Panc1 (cell line): ENCODE data around the gene PRKCZ.

Experiments
- POLR2AphosphoS5 ChIP-seq: IDR thresholded peaks from 2 replicates; pipeline ENCODE4 v1.6.1; 2012; ENCODE audit warnings: mild to moderate bottlenecking, low read depth, low read length, moderate library complexity
- SIN3A ChIP-seq: IDR thresholded peaks from 2 replicates; pipeline ENCODE4 v1.6.1; 2012; ENCODE audit warnings: low read depth, mild to moderate bottlenecking, low read length, moderate library complexity, borderline replicate concordance; ENCODE audit not compliant: insufficient read depth
- TF ChIP-seq, protein P1 (sequence below), 2 experiments: IDR thresholded peaks; 2 replicates each; pipeline ENCODE4 v1.6.1; 2011 to 2012; ENCODE audit warnings: low read depth in 2 of 2, control low read depth in 1 of 2, low read length in 1 of 2, mild to moderate bottlenecking in 1 of 2, moderate library complexity in 1 of 2; ENCODE audit not compliant: insufficient read depth in 1 of 2
- TF ChIP-seq, protein P2 (sequence below): fragments of 450-650 bp; IDR thresholded peaks from 2 replicates; pipeline ENCODE4 v1.5.1; 2017; ENCODE audit warnings: mild to moderate bottlenecking

DNA sequence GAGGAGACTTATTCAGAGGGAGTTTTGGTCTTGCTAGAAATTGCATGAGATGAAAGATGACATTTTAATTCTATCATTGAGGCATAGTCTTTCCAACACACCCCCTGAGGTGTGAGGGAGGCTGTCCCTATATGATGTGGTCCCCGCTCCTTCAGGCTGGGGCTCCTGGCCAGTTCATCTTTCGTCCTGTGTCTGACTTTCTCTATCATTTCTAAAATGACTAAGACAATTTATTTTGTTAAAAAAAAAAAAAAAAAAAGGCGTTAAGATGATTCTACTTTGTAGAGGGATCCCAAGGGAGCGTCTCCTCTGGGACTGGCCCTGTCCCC is 50.5 kb downstream of the PRKCZ start:
- TF ChIP-seq, protein P1, sequence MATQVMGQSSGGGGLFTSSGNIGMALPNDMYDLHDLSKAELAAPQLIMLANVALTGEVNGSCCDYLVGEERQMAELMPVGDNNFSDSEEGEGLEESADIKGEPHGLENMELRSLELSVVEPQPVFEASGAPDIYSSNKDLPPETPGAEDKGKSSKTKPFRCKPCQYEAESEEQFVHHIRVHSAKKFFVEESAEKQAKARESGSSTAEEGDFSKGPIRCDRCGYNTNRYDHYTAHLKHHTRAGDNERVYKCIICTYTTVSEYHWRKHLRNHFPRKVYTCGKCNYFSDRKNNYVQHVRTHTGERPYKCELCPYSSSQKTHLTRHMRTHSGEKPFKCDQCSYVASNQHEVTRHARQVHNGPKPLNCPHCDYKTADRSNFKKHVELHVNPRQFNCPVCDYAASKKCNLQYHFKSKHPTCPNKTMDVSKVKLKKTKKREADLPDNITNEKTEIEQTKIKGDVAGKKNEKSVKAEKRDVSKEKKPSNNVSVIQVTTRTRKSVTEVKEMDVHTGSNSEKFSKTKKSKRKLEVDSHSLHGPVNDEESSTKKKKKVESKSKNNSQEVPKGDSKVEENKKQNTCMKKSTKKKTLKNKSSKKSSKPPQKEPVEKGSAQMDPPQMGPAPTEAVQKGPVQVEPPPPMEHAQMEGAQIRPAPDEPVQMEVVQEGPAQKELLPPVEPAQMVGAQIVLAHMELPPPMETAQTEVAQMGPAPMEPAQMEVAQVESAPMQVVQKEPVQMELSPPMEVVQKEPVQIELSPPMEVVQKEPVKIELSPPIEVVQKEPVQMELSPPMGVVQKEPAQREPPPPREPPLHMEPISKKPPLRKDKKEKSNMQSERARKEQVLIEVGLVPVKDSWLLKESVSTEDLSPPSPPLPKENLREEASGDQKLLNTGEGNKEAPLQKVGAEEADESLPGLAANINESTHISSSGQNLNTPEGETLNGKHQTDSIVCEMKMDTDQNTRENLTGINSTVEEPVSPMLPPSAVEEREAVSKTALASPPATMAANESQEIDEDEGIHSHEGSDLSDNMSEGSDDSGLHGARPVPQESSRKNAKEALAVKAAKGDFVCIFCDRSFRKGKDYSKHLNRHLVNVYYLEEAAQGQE (IDR thresholded peaks at IDR 0.05; ENCODE audit: insufficient read depth in 1 of 2, low read depth in 2 of 2, low read length in 1 of 2): no peak
- TF ChIP-seq, protein P2, sequence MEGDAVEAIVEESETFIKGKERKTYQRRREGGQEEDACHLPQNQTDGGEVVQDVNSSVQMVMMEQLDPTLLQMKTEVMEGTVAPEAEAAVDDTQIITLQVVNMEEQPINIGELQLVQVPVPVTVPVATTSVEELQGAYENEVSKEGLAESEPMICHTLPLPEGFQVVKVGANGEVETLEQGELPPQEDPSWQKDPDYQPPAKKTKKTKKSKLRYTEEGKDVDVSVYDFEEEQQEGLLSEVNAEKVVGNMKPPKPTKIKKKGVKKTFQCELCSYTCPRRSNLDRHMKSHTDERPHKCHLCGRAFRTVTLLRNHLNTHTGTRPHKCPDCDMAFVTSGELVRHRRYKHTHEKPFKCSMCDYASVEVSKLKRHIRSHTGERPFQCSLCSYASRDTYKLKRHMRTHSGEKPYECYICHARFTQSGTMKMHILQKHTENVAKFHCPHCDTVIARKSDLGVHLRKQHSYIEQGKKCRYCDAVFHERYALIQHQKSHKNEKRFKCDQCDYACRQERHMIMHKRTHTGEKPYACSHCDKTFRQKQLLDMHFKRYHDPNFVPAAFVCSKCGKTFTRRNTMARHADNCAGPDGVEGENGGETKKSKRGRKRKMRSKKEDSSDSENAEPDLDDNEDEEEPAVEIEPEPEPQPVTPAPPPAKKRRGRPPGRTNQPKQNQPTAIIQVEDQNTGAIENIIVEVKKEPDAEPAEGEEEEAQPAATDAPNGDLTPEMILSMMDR: no peak
- TF ChIP-seq POLR2AphosphoS5 (no peak), SIN3A (no peak)
